ENCODE data around the gene GPAM. TPM values are rescaled to one million over a fixed set of nuclear protein-coding genes. Genes with fewer than 3 reads are reported as not detected.

The GPAM gene
- polyA plus RNA-seq, 1 of the 3 experiments (the other 2 are of a cell fraction), result 2.1 TPM

DNA sequence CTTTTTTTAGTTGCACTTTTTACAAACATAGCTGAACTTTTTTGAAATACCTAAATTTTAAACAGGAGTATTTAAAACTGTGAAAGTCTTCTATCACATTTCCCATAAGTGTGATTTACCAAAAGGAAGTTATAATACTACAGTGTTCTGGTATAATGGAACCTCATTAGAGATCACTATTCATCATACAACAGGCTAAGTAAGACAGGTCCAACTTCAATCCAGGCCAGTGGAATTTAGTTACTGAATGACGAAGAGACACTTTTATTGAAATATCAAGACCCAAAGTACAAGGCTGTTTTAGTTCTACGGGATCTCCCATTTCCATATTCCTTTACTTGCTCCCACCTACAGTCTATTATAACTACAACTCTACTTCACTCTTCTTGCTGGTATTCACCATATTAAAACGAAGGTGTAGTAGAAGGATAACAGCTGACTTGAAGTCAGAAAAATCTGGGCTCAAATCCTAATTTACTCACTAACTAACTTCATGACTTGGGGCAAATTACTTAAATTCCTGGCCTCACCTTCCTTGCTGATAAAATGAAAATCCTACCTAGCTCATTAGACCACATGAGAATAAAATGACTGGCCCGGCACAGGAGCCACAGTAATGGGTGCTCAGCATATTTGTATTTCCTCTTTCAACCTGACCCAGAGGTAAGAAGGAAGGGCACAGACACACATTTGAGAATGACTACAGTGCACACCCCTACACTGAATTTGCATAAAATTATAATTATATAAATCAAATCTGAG, 21.6 kb downstream of the GPAM start:
- no peak for DNase-seq
- CTCF ChIA-PET, result interaction anchor here (0.9 to 3.6 kb wide), 6 partner anchors 9 to 153 kb away, joined by 3 to 15 read pairs (median 4); no protein-coding TSS in a partner anchor
- Histone ChIP-seq H3K9me3 (no peaks in the 10 kb centered on the region), H3K4me2 (no peak overlapping the region), H3K9ac (no peak overlapping the region), H3F3A (replicated peaks; ENCODE audit: insufficient read depth) (no peaks in the 10 kb centered on the region), H3K27me3 (ENCODE audit: insufficient read depth) (no peaks in the 10 kb centered on the region), H3K4me3 (ENCODE audit: low read depth in 2 of 2, low read length in 1 of 2) (no peak overlapping the region), H3K4me1 (ENCODE audit: control insufficient read depth in 1 of 2, insufficient read depth in 2 of 2, low read depth in 1 of 2, low read length in 1 of 2) (no peaks in the 10 kb centered on the region), H2AFZ (ENCODE audit: low read depth) (no peak overlapping the region), H4K20me1 (ENCODE audit: insufficient read depth) (no peaks in the 10 kb centered on the region), H3K79me2 (ENCODE audit: insufficient read depth) (no peaks in the 10 kb centered on the region), H3K36me3 (replicated peaks in 1 of 2; ENCODE audit: control insufficient read depth in 1 of 2, insufficient read depth in 2 of 2, low read length in 1 of 2) (peaks cover 44 to 79% of the 10 kb centered on the region in 2 experiments), H3K9me2 (no peaks in the 10 kb centered on the region), H3K27ac (ENCODE audit: low read depth in 2 of 2, low read length in 1 of 2) (no peak overlapping the region)
- POLR2A ChIA-PET, result no interaction called here
- WGBS (ENCODE audit: low lambda C conversion rate), result 66% methylated on average over 4 of the region's 4 CpGs
- TF ChIP-seq TAF1 (IDR thresholded peaks at IDR 0.05; ENCODE audit: borderline replicate concordance, low read depth, low read length) (no peak), SMC3 (IDR thresholded peaks at IDR 0.05; ENCODE audit: low read depth, low read length) (no peak), CHD2 (IDR thresholded peaks at IDR 0.05; ENCODE audit: low read length, partially characterized antibody) (no peak), TCF12 (IDR thresholded peaks at IDR 0.05) (no peak)
- TF ChIP-seq, protein P1, sequence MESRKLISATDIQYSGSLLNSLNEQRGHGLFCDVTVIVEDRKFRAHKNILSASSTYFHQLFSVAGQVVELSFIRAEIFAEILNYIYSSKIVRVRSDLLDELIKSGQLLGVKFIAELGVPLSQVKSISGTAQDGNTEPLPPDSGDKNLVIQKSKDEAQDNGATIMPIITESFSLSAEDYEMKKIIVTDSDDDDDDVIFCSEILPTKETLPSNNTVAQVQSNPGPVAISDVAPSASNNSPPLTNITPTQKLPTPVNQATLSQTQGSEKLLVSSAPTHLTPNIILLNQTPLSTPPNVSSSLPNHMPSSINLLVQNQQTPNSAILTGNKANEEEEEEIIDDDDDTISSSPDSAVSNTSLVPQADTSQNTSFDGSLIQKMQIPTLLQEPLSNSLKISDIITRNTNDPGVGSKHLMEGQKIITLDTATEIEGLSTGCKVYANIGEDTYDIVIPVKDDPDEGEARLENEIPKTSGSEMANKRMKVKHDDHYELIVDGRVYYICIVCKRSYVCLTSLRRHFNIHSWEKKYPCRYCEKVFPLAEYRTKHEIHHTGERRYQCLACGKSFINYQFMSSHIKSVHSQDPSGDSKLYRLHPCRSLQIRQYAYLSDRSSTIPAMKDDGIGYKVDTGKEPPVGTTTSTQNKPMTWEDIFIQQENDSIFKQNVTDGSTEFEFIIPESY (IDR thresholded peaks at IDR 0.05; ENCODE audit: borderline replicate concordance, low read depth), result no peak

DNA sequence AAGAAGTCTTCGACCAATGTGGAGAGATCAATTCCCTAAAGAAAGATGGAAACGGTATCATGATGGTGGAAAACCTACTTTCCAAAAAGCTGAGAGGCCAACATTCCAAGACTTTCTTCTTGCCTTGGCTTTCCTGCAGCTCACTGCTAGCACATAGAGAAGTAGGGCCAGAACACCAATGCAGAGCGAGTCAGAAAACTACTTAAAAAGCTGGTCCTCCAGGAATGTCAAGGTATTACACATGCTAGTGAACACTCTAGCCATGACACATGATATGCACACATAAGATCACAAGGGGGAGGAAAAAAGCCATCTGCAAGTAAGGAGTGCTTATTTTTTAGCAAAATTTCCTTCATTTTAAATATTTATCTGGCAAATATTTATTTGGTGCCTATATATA, 22.7 kb downstream of the GPAM start:
- ChIA-PET CTCF (interaction anchor here (0.9 to 3.6 kb wide), 8 partner anchors 10 to 155 kb away, joined by 3 to 15 read pairs (median 4); no protein-coding TSS in a partner anchor), POLR2A (no interaction called here)
- no peak overlapping the region for H2AFZ ChIP-seq (ENCODE audit: low read depth)
- H3K27ac ChIP-seq (ENCODE audit: low read depth in 2 of 2, low read length in 1 of 2), result no peak overlapping the region
- no peaks in the 10 kb centered on the region for H3K4me1 ChIP-seq (ENCODE audit: control insufficient read depth in 1 of 2, insufficient read depth in 2 of 2, low read depth in 1 of 2, low read length in 1 of 2)
- no peak overlapping the region for H3K4me2 ChIP-seq
- no peaks in the 10 kb centered on the region for H3K9me2 ChIP-seq
- H3K79me2 ChIP-seq (ENCODE audit: insufficient read depth), result no peaks in the 10 kb centered on the region
- no peak for DNase-seq
- no peak overlapping the region for H3K4me3 ChIP-seq (ENCODE audit: low read depth in 2 of 2, low read length in 1 of 2)
- H3K36me3 ChIP-seq (replicated peaks in 1 of 2; ENCODE audit: control insufficient read depth in 1 of 2, insufficient read depth in 2 of 2, low read length in 1 of 2), result peaks cover 46 to 80% of the 10 kb centered on the region in 2 experiments
- H3K9ac ChIP-seq, result no peak overlapping the region
- H4K20me1 ChIP-seq (ENCODE audit: insufficient read depth), result no peaks in the 10 kb centered on the region
- no peaks in the 10 kb centered on the region for H3K27me3 ChIP-seq (ENCODE audit: insufficient read depth)
- TF ChIP-seq, protein P2, sequence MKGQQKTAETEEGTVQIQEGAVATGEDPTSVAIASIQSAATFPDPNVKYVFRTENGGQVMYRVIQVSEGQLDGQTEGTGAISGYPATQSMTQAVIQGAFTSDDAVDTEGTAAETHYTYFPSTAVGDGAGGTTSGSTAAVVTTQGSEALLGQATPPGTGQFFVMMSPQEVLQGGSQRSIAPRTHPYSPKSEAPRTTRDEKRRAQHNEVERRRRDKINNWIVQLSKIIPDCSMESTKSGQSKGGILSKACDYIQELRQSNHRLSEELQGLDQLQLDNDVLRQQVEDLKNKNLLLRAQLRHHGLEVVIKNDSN (IDR thresholded peaks at IDR 0.05; ENCODE audit: borderline replicate concordance, low read depth), result no peak
- TF ChIP-seq RXRA (IDR thresholded peaks at IDR 0.05; ENCODE audit: borderline replicate concordance, low read depth) (no peak), MXI1 (IDR thresholded peaks at IDR 0.05; ENCODE audit: low read depth, low read length) (no peak), EP300 (IDR thresholded peaks at IDR 0.05; ENCODE audit: borderline replicate concordance in 1 of 2, low read depth in 1 of 2, low read length in 1 of 2) (no peak), SIN3A (IDR thresholded peaks at IDR 0.05; ENCODE audit: borderline replicate concordance, low read depth, low read length) (no peak), POLR2AphosphoS5 (IDR thresholded peaks at IDR 0.05; ENCODE audit: low read depth, low read length) (no peak), RCOR1 (IDR thresholded peaks at IDR 0.05; ENCODE audit: low read length) (no peak), CHD2 (IDR thresholded peaks at IDR 0.05; ENCODE audit: low read length, partially characterized antibody) (no peak), NFIC (IDR thresholded peaks at IDR 0.05; ENCODE audit: borderline replicate concordance) (no peak)
- TF ChIP-seq, protein P3, sequence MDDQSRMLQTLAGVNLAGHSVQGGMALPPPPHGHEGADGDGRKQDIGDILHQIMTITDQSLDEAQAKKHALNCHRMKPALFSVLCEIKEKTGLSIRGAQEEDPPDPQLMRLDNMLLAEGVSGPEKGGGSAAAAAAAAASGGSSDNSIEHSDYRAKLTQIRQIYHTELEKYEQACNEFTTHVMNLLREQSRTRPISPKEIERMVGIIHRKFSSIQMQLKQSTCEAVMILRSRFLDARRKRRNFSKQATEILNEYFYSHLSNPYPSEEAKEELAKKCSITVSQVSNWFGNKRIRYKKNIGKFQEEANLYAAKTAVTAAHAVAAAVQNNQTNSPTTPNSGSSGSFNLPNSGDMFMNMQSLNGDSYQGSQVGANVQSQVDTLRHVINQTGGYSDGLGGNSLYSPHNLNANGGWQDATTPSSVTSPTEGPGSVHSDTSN (IDR thresholded peaks at IDR 0.05), result no peak
- WGBS (ENCODE audit: low lambda C conversion rate), result 100% methylated on average over 3 of the region's 3 CpGs
- no peaks in the 10 kb centered on the region for H3K9me3 ChIP-seq
- no peaks in the 10 kb centered on the region for H3F3A ChIP-seq (replicated peaks; ENCODE audit: insufficient read depth)

Measured in SK-N-SH (cell line).